ENCODE data around the gene TUBA1C.

DNA sequence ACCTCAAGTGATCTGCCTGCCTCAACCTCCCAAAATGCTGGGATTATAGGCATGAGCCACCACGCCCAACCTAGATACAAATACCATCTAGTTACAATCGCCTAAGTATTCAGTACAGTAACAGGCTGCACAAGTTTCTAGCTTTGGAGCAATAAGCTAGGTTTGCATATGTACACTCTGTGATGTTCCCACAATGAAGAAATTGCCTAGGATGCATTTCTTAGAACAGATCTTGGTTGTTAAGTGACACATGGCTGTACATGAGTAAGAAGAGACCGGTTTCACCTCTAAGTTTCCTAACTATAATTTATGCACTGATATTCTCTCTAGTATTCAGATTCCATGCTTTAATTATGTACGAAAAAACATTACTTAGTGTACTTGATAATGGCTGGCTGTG, 5.4 kb upstream of the TUBA1C start:
- TF ChIP-seq IRF2 (CRISPR knock-in tag; IDR thresholded peaks at IDR 0.05; ENCODE audit: borderline replicate concordance, low read depth): no peak
- TF ChIP-seq, protein P1, sequence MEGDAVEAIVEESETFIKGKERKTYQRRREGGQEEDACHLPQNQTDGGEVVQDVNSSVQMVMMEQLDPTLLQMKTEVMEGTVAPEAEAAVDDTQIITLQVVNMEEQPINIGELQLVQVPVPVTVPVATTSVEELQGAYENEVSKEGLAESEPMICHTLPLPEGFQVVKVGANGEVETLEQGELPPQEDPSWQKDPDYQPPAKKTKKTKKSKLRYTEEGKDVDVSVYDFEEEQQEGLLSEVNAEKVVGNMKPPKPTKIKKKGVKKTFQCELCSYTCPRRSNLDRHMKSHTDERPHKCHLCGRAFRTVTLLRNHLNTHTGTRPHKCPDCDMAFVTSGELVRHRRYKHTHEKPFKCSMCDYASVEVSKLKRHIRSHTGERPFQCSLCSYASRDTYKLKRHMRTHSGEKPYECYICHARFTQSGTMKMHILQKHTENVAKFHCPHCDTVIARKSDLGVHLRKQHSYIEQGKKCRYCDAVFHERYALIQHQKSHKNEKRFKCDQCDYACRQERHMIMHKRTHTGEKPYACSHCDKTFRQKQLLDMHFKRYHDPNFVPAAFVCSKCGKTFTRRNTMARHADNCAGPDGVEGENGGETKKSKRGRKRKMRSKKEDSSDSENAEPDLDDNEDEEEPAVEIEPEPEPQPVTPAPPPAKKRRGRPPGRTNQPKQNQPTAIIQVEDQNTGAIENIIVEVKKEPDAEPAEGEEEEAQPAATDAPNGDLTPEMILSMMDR (IDR thresholded peaks at IDR 0.05): no peak
- TF ChIP-seq, protein P2, sequence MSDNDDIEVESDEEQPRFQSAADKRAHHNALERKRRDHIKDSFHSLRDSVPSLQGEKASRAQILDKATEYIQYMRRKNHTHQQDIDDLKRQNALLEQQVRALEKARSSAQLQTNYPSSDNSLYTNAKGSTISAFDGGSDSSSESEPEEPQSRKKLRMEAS (CRISPR knock-in tag; IDR thresholded peaks at IDR 0.05): no peak
- TF ChIP-seq MXD4 (CRISPR knock-in tag; IDR thresholded peaks at IDR 0.05; ENCODE audit: borderline replicate concordance): no peak
- no peak for TF ChIP-seq KAT7 (CRISPR knock-in tag; IDR thresholded peaks at IDR 0.05; ENCODE audit: borderline replicate concordance)
- no peak for TF ChIP-seq NFE2L1 (CRISPR knock-in tag; IDR thresholded peaks at IDR 0.05)
- no peak for TF ChIP-seq MLX (CRISPR knock-in tag; IDR thresholded peaks at IDR 0.05)
- TF ChIP-seq, protein P3, sequence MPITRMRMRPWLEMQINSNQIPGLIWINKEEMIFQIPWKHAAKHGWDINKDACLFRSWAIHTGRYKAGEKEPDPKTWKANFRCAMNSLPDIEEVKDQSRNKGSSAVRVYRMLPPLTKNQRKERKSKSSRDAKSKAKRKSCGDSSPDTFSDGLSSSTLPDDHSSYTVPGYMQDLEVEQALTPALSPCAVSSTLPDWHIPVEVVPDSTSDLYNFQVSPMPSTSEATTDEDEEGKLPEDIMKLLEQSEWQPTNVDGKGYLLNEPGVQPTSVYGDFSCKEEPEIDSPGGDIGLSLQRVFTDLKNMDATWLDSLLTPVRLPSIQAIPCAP (CRISPR knock-in tag; IDR thresholded peaks at IDR 0.05): no peak
- TF ChIP-seq, protein P4, sequence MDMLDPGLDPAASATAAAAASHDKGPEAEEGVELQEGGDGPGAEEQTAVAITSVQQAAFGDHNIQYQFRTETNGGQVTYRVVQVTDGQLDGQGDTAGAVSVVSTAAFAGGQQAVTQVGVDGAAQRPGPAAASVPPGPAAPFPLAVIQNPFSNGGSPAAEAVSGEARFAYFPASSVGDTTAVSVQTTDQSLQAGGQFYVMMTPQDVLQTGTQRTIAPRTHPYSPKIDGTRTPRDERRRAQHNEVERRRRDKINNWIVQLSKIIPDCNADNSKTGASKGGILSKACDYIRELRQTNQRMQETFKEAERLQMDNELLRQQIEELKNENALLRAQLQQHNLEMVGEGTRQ (CRISPR knock-in tag; IDR thresholded peaks at IDR 0.05): no peak
- TF ChIP-seq FOXP1 (CRISPR knock-in tag; IDR thresholded peaks at IDR 0.05; ENCODE audit: borderline replicate concordance): no peak
- no peak for TF ChIP-seq ZSCAN18 (CRISPR knock-in tag; IDR thresholded peaks at IDR 0.05)
- TF ChIP-seq JUN (CRISPR knock-in tag; IDR thresholded peaks at IDR 0.05): no peak
- TF ChIP-seq ZNF317 (CRISPR knock-in tag; IDR thresholded peaks at IDR 0.05; ENCODE audit: borderline replicate concordance, low read depth): no peak
- TF ChIP-seq NFYB (CRISPR knock-in tag; conservative IDR thresholded peaks at IDR 0.05; ENCODE audit: low read depth): no peak

Measured in WTC11 (cell line).